H9 (cell line): ENCODE results near the gene ALKBH7. TPM values are rescaled to one million over a fixed set of nuclear protein-coding genes. Genes with fewer than 3 reads are reported as not detected.

Experiments
- DNase-seq: peaks from one replicate; pipeline ENCODE4 v3.0.0-alpha.2; 2017
- H2AFZ ChIP-seq: one replicate; pipeline ENCODE4 v1.6.1; 2013; ENCODE audit warnings: mild to moderate bottlenecking, low read length, control low read depth, moderate library complexity
- H2AK5ac ChIP-seq: 2 replicates; pipeline ENCODE4 v1.6.1; 2013; ENCODE audit warnings: low read length, control low read depth, mixed read lengths; ENCODE audit not compliant: insufficient read length
- H2BK120ac ChIP-seq: one replicate; pipeline ENCODE4 v1.6.1; 2013; ENCODE audit warnings: low read depth, mild to moderate bottlenecking, low read length, control low read depth, inconsistent platforms; ENCODE audit not compliant: poor library complexity, severe bottlenecking
- H2BK12ac ChIP-seq: 2 replicates; pipeline ENCODE4 v1.6.1; 2013; ENCODE audit warnings: low read length, control low read depth, mixed read lengths, low read depth; ENCODE audit not compliant: insufficient read length
- H2BK15ac ChIP-seq: 2 replicates; pipeline ENCODE4 v1.6.1; 2013; ENCODE audit warnings: low read depth, low read length, control low read depth
- H2BK20ac ChIP-seq: one replicate; pipeline ENCODE4 v1.6.1; 2013; ENCODE audit warnings: low read depth, mild to moderate bottlenecking, low read length, control low read depth, inconsistent platforms; ENCODE audit not compliant: poor library complexity, severe bottlenecking
- H2BK5ac ChIP-seq: 2 replicates; pipeline ENCODE4 v1.6.1; 2013; ENCODE audit warnings: low read length, control low read depth, mixed read lengths; ENCODE audit not compliant: insufficient read length
- H3K14ac ChIP-seq: 2 replicates; pipeline ENCODE4 v1.6.1; 2013; ENCODE audit warnings: low read length, control low read depth; ENCODE audit not compliant: insufficient read depth
- H3K18ac ChIP-seq: 2 replicates; pipeline ENCODE4 v1.6.1; 2013; ENCODE audit warnings: low read depth, mild to moderate bottlenecking, mixed read lengths, low read length, control low read depth; ENCODE audit not compliant: insufficient read length
- H3K23ac ChIP-seq: 2 replicates; pipeline ENCODE4 v1.6.1; 2013; ENCODE audit warnings: low read length, control low read depth, mixed read lengths, low read depth; ENCODE audit not compliant: insufficient read length
- H3K23me2 ChIP-seq: 2 replicates; pipeline ENCODE4 v1.6.1; 2013; ENCODE audit warnings: low read depth, mild to moderate bottlenecking, mixed read lengths, low read length, control low read depth; ENCODE audit not compliant: insufficient read length, poor library complexity, severe bottlenecking
- H3K27ac ChIP-seq: 2 replicates; pipeline ENCODE4 v1.5.1; 2013; ENCODE audit warnings: low read length, control low read depth, mixed read lengths, low read depth; ENCODE audit not compliant: insufficient read length
- H3K27me3 ChIP-seq: 2 replicates; pipeline ENCODE4 v1.6.1; 2013; ENCODE audit warnings: low read length, control low read depth, inconsistent platforms; ENCODE audit not compliant: insufficient read depth
- H3K4ac ChIP-seq: 2 replicates; pipeline ENCODE4 v1.6.1; 2013; ENCODE audit warnings: low read depth, mild to moderate bottlenecking, control low read depth, inconsistent platforms, low read length, moderate library complexity
- H3K4me1 ChIP-seq: 2 replicates; pipeline ENCODE4 v1.6.1; 2013; ENCODE audit warnings: low read length, control low read depth, inconsistent platforms; ENCODE audit not compliant: insufficient read depth
- H3K4me2 ChIP-seq: 2 replicates; pipeline ENCODE4 v1.6.1; 2013; ENCODE audit warnings: low read length, control low read depth, mixed read lengths; ENCODE audit not compliant: insufficient read length, insufficient read depth
- H3K56ac ChIP-seq: 2 replicates; pipeline ENCODE4 v1.6.1; 2013; ENCODE audit warnings: low read depth, mild to moderate bottlenecking, mixed read lengths, low read length, control low read depth; ENCODE audit not compliant: insufficient read length
- H3K79me1 ChIP-seq: 2 replicates; pipeline ENCODE4 v1.6.1; 2013; ENCODE audit warnings: low read depth, mild to moderate bottlenecking, moderate library complexity, low read length, control low read depth, inconsistent platforms; ENCODE audit not compliant: insufficient read depth, poor library complexity, severe bottlenecking
- H3K79me2 ChIP-seq: 2 replicates; pipeline ENCODE4 v1.6.1; 2013; ENCODE audit warnings: low read length, control low read depth, inconsistent platforms; ENCODE audit not compliant: insufficient read depth
- H3K9ac ChIP-seq: 2 replicates; pipeline ENCODE4 v1.6.1; 2013; ENCODE audit warnings: low read length, control low read depth, mixed read lengths; ENCODE audit not compliant: insufficient read length; ENCODE audit errors: extremely low read depth
- H3K9me3 ChIP-seq: one replicate; pipeline ENCODE4 v1.6.1; 2013; ENCODE audit warnings: low read depth, low read length, inconsistent platforms; ENCODE audit not compliant: control insufficient read depth
- H3T11ph ChIP-seq: one replicate; pipeline ENCODE4 v1.6.1; 2013; ENCODE audit warnings: mild to moderate bottlenecking, low read length, control low read depth, inconsistent platforms
- H4K20me1 ChIP-seq: one replicate; pipeline ENCODE4 v1.6.1; 2013; ENCODE audit not compliant: control insufficient read depth, insufficient read length, insufficient read depth
- H4K5ac ChIP-seq: 2 replicates; pipeline ENCODE4 v1.6.1; 2013; ENCODE audit warnings: low read depth, mild to moderate bottlenecking, mixed read lengths, low read length, control low read depth; ENCODE audit not compliant: insufficient read length
- H4K8ac ChIP-seq: replicated peaks from 2 replicates; pipeline ENCODE4 v1.6.1; 2013; ENCODE audit warnings: low read length, control low read depth, mixed read lengths, low read depth; ENCODE audit not compliant: insufficient read length
- H4K91ac ChIP-seq: 2 replicates; pipeline ENCODE4 v1.6.1; 2013; ENCODE audit warnings: low read depth, mild to moderate bottlenecking, moderate library complexity, mixed read lengths, low read length, control low read depth; ENCODE audit not compliant: insufficient read length
- H3K27ac Mint-ChIP-seq, 3 experiments: 2 replicates in 2 of 3; 3 replicates in 1 of 3; pipeline ENCODE4 v1.8.0; 2020 to 2021; ENCODE audit warnings: mixed read lengths in 3 of 3, mild to moderate bottlenecking in 1 of 3, moderate library complexity in 1 of 3
- H3K27me3 Mint-ChIP-seq: 2 replicates; pipeline ENCODE4 v1.8.0; 2021; ENCODE audit warnings: low read depth, mild to moderate bottlenecking, moderate library complexity, mixed read lengths
- H3K36me3 Mint-ChIP-seq, 3 experiments: 2 replicates in 2 of 3; 3 replicates in 1 of 3; pipeline ENCODE4 v1.8.0; 2020 to 2021; ENCODE audit warnings: low read depth in 3 of 3, mixed read lengths in 3 of 3; ENCODE audit not compliant: insufficient read depth in 1 of 3
- H3K4me1 Mint-ChIP-seq, 2 experiments: 2 replicates each; pipeline ENCODE4 v1.8.0; 2020; ENCODE audit warnings: mixed read lengths in 2 of 2
- H3K4me3 Mint-ChIP-seq, 2 experiments: 2 replicates in 1 of 2; 3 replicates in 1 of 2; pipeline ENCODE4 v1.8.0; 2020 to 2021; ENCODE audit warnings: mild to moderate bottlenecking in 2 of 2, mixed read lengths in 2 of 2, moderate library complexity in 1 of 2
- H3K9me3 Mint-ChIP-seq, 2 experiments: 2 replicates in 1 of 2; 3 replicates in 1 of 2; pipeline ENCODE4 v1.8.0; 2020; ENCODE audit warnings: mild to moderate bottlenecking in 2 of 2, mixed read lengths in 2 of 2, moderate library complexity in 1 of 2
- WGBS: extraction: QIAGEN DNeasy Blood & Tissue Kit; methylation state at CpG from one replicate; pipeline ENCODE4 v1.1.7; 2013; ENCODE audit warnings: missing lambda C conversion rate, low lambda C conversion rate, mixed read lengths; ENCODE audit not compliant: insufficient read length; ENCODE audit errors: extremely low coverage; 5-methylcytosine and 5-hydroxymethylcytosine counted together
- total RNA-seq: library from RNA; stranded (reverse); gene quantifications from 2 replicates; pipeline ENCODE4 v1.2.1, GENCODE V29; 2021
- TF ChIP-seq, protein P1 (sequence below): fragments of 200-600 bp; sonication (generic); conservative IDR thresholded peaks from 3 replicates; pipeline ENCODE4 v1.8.0; 2021; ENCODE audit warnings: antibody characterized with exemption, mild to moderate bottlenecking

ALKBH7 gene
- total RNA-seq, 1 experiment from 2014 or later = 85.7 TPM

DNA sequence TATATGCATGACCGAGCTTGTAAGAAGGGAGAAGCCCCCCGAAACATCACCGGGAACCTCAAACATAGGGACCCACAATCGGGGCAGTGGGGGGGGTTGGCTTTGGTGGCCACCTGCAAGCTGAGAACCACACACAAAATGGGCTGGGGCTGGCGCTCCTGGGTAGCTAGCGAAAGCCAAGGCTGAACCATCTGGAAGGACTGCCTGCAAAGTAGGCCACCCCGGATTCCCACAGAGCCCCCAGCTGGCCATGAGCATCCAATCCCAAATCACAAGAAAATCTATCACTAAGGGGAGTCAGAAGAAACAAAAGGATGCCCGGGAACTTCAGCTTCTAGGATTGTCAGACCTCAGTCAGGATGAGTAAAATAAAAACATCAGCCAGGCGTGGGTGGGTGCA lies 5.9 kb downstream of the ALKBH7 start:
- no peak overlapping the region for H3K4me3 Mint-ChIP-seq
- no peak for DNase-seq
- H4K20me1 ChIP-seq = no peaks in the 10 kb centered on the region

More for the DNA sequence above, 5.9 kb downstream of the ALKBH7 start:
- no peaks in the 10 kb centered on the region for H3K4me1 ChIP-seq
- H2BK120ac ChIP-seq = no peak overlapping the region
- H4K5ac ChIP-seq = no peak overlapping the region
- no peak overlapping the region for H3T11ph ChIP-seq
- no peak overlapping the region for H4K91ac ChIP-seq
- no peak overlapping the region for H2BK5ac ChIP-seq
- no peaks in the 10 kb centered on the region for H3K79me2 ChIP-seq
- H3K14ac ChIP-seq = no peak overlapping the region
- no peaks in the 10 kb centered on the region for H3K9me3 ChIP-seq
- H2BK15ac ChIP-seq = no peak overlapping the region
- Mint-ChIP-seq H3K27ac (0 out of 7 replicates have a peak overlapping the region, but pooled peaks of 1 of the 3 experiments have one; percentile 28), H3K9me3 (peaks cover 4% of the 10 kb centered on the region in 2 experiments; a peak in 4 of 5 replicates), H3K27me3 (no peaks in the 10 kb centered on the region), H3K36me3 (peaks cover 38 to 50% (median 47%) of the 10 kb centered on the region in 3 experiments), H3K4me1 (peaks cover 7 to 20% of the 10 kb centered on the region in 2 experiments)
- no peak overlapping the region for H2BK20ac ChIP-seq
- no peak overlapping the region for H3K18ac ChIP-seq
- no CpG with 5 or more reads among the region's 9 CpGs for WGBS
- H2AK5ac ChIP-seq = no peak overlapping the region
- H3K23ac ChIP-seq = no peak overlapping the region
- TF ChIP-seq, protein P1, sequence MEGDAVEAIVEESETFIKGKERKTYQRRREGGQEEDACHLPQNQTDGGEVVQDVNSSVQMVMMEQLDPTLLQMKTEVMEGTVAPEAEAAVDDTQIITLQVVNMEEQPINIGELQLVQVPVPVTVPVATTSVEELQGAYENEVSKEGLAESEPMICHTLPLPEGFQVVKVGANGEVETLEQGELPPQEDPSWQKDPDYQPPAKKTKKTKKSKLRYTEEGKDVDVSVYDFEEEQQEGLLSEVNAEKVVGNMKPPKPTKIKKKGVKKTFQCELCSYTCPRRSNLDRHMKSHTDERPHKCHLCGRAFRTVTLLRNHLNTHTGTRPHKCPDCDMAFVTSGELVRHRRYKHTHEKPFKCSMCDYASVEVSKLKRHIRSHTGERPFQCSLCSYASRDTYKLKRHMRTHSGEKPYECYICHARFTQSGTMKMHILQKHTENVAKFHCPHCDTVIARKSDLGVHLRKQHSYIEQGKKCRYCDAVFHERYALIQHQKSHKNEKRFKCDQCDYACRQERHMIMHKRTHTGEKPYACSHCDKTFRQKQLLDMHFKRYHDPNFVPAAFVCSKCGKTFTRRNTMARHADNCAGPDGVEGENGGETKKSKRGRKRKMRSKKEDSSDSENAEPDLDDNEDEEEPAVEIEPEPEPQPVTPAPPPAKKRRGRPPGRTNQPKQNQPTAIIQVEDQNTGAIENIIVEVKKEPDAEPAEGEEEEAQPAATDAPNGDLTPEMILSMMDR = no peak
- H2BK12ac ChIP-seq = no peak overlapping the region
- no peak overlapping the region for H3K4ac ChIP-seq
- H3K9ac ChIP-seq = no peak overlapping the region
- H2AFZ ChIP-seq = no peak overlapping the region
- no peaks in the 10 kb centered on the region for H3K27me3 ChIP-seq
- no peak overlapping the region for H3K27ac ChIP-seq
- no peak overlapping the region for H3K4me2 ChIP-seq
- H3K79me1 ChIP-seq = no peaks in the 10 kb centered on the region
- H3K23me2 ChIP-seq = no peaks in the 10 kb centered on the region
- H4K8ac ChIP-seq = no peak overlapping the region
- H3K56ac ChIP-seq = no peak overlapping the region
